ENCODE results near the gene GNL1.

- TF ChIP-seq POLR2A (IDR thresholded peaks at IDR 0.05) = no peak
- peak in 1 of 4 experiments; percentile 11 for TF ChIP-seq CTCF (IDR thresholded peaks at IDR 0.05)
Measured at GRCh38 chr6:30554962-30555815, 1.1 kb downstream of the GNL1 start.

All from uterus (tissue), 2 donors.